ENCODE data around the gene TIMELESS.
"Not testable (repeated sequence)": the region's sequence is repeated elsewhere in the genome, so short reads cannot be mapped to it uniquely, and the experiment has no call there.

TIMELESS gene

GRCh38 chr12:56462565-56462964, 13.3 kb upstream of the TIMELESS start:
- Histone ChIP-seq H3K27me3 (ENCODE audit: control insufficient read depth, insufficient read depth, low read length) (no peaks in the 10 kb centered on the region), H3K36me3 (ENCODE audit: control insufficient read depth, insufficient read depth, low read length) (no peaks in the 10 kb centered on the region), H3K4me1 (ENCODE audit: control insufficient read depth, insufficient read depth, low read length) (peaks cover 16% of the 10 kb centered on the region), H3K9ac (ENCODE audit: low read depth, low read length) (no peak overlapping the region), H3K4me3 (ENCODE audit: low read depth, low read length) (no peak overlapping the region), H3K9me3 (ENCODE audit: control insufficient read depth, insufficient read depth, low read length) (no peaks in the 10 kb centered on the region), H3K27ac (ENCODE audit: low read depth, low read length) (peak overlapping the region; percentile 67)

- Histone ChIP-seq H3K4me3 (ENCODE audit: low read depth, low read length) (no peak overlapping the region), H3K9ac (ENCODE audit: low read depth, low read length) (no peak overlapping the region), H3K27ac (ENCODE audit: low read depth, low read length) (no peak overlapping the region), H3K36me3 (ENCODE audit: control insufficient read depth, insufficient read depth, low read length) (no peaks in the 10 kb centered on the region), H3K9me3 (ENCODE audit: control insufficient read depth, insufficient read depth, low read length) (no peaks in the 10 kb centered on the region), H3K27me3 (ENCODE audit: control insufficient read depth, insufficient read depth, low read length) (no peaks in the 10 kb centered on the region), H3K4me1 (ENCODE audit: control insufficient read depth, insufficient read depth, low read length) (peaks cover 16% of the 10 kb centered on the region)
These were observed 12.3 kb upstream of the TIMELESS start for GRCh38 chr12:56461235-56462159.

- Histone ChIP-seq H3K27ac (ENCODE audit: low read depth, low read length) (no peak overlapping the region), H3K9ac (ENCODE audit: low read depth, low read length) (no peak overlapping the region), H3K27me3 (ENCODE audit: control insufficient read depth, insufficient read depth, low read length) (peaks cover 3% of the 10 kb centered on the region; the same call in 1 of the 2 replicates), H3K36me3 (ENCODE audit: control insufficient read depth, insufficient read depth, low read length) (no peaks in the 10 kb centered on the region), H3K9me3 (ENCODE audit: control insufficient read depth, insufficient read depth, low read length) (no peaks in the 10 kb centered on the region), H3K4me3 (ENCODE audit: low read depth, low read length) (no peak overlapping the region), H3K4me1 (ENCODE audit: control insufficient read depth, insufficient read depth, low read length) (peaks cover 2% of the 10 kb centered on the region)
These were observed 8.6 kb upstream of the TIMELESS start for GRCh38 chr12:56457817-56458216.

GRCh38 chr12:56454557-56454956, 5.3 kb upstream of the TIMELESS start, which contains the start of gene MIP:
Gene MIP (minus strand): TSS chr12:56454657. CDS start chr12:56454613, 44 bp downstream.
- Histone ChIP-seq H3K4me1 (ENCODE audit: control insufficient read depth, insufficient read depth, low read length) (peaks cover 13% of the 10 kb centered on the region), H3K36me3 (ENCODE audit: control insufficient read depth, insufficient read depth, low read length) (no peaks in the 10 kb centered on the region), H3K27ac (ENCODE audit: low read depth, low read length) (no peak within 1 kb of the TSS), H3K9me3 (ENCODE audit: control insufficient read depth, insufficient read depth, low read length) (no peaks in the 10 kb centered on the region), H3K9ac (ENCODE audit: low read depth, low read length) (no peak within 1 kb of the TSS), H3K27me3 (ENCODE audit: control insufficient read depth, insufficient read depth, low read length) (peaks cover 3% of the 10 kb centered on the region; the same call in 1 of the 2 replicates), H3K4me3 (ENCODE audit: low read depth, low read length) (no peak within 1 kb of the TSS)

GRCh38 chr12:56451147-56451546, 1.9 kb upstream of the TIMELESS start:
- H3K9ac ChIP-seq (ENCODE audit: low read depth, low read length): no peak overlapping the region
- peaks cover 6% of the 10 kb centered on the region for H3K36me3 ChIP-seq (ENCODE audit: control insufficient read depth, insufficient read depth, low read length)
- H3K4me1 ChIP-seq (ENCODE audit: control insufficient read depth, insufficient read depth, low read length): peaks cover 15% of the 10 kb centered on the region
- H3K9me3 ChIP-seq (ENCODE audit: control insufficient read depth, insufficient read depth, low read length): no peaks in the 10 kb centered on the region
- H3K4me3 ChIP-seq (ENCODE audit: low read depth, low read length): no peak overlapping the region
- peaks cover 3% of the 10 kb centered on the region; the same call in 1 of the 2 replicates for H3K27me3 ChIP-seq (ENCODE audit: control insufficient read depth, insufficient read depth, low read length)
- H3K27ac ChIP-seq (ENCODE audit: low read depth, low read length): no peak overlapping the region

GRCh38 chr12:56450241-56450640, 1.0 kb upstream of the TIMELESS start:
- H3K27ac ChIP-seq (ENCODE audit: low read depth, low read length): no peak overlapping the region
- peaks cover 15% of the 10 kb centered on the region for H3K4me1 ChIP-seq (ENCODE audit: control insufficient read depth, insufficient read depth, low read length)
- H3K27me3 ChIP-seq (ENCODE audit: control insufficient read depth, insufficient read depth, low read length): peaks cover 3% of the 10 kb centered on the region; the same call in 1 of the 2 replicates
- no peak overlapping the region for H3K9ac ChIP-seq (ENCODE audit: low read depth, low read length)
- H3K4me3 ChIP-seq (ENCODE audit: low read depth, low read length): no peak overlapping the region
- no peaks in the 10 kb centered on the region for H3K9me3 ChIP-seq (ENCODE audit: control insufficient read depth, insufficient read depth, low read length)
- peaks cover 6% of the 10 kb centered on the region for H3K36me3 ChIP-seq (ENCODE audit: control insufficient read depth, insufficient read depth, low read length)

- Histone ChIP-seq H3K4me3 (ENCODE audit: low read depth, low read length) (peak overlapping the region; percentile 84), H3K27ac (ENCODE audit: low read depth, low read length) (peak overlapping the region; percentile 99), H3K36me3 (ENCODE audit: control insufficient read depth, insufficient read depth, low read length) (peaks cover 6% of the 10 kb centered on the region), H3K9ac (ENCODE audit: low read depth, low read length) (peak overlapping the region; percentile 92), H3K27me3 (ENCODE audit: control insufficient read depth, insufficient read depth, low read length) (no peaks in the 10 kb centered on the region; the same call in 1 of the 2 replicates), H3K4me1 (ENCODE audit: control insufficient read depth, insufficient read depth, low read length) (peaks cover 15% of the 10 kb centered on the region), H3K9me3 (ENCODE audit: control insufficient read depth, insufficient read depth, low read length) (no peaks in the 10 kb centered on the region; the same call in 1 of the 2 replicates)
These were observed 377 bp upstream of the TIMELESS start for GRCh38 chr12:56449622-56449984.

GRCh38 chr12:56443208-56443607, 6.0 kb downstream of the TIMELESS start:
- peak overlapping the region; percentile 61 for H3K27ac ChIP-seq (ENCODE audit: low read depth, low read length)
- H3K9me3 ChIP-seq (ENCODE audit: control insufficient read depth, insufficient read depth, low read length): peaks cover 12% of the 10 kb centered on the region
- H3K27me3 ChIP-seq (ENCODE audit: control insufficient read depth, insufficient read depth, low read length); H3K9ac ChIP-seq (ENCODE audit: low read depth, low read length); H3K4me3 ChIP-seq (ENCODE audit: low read depth, low read length); H3K4me1 ChIP-seq (ENCODE audit: control insufficient read depth, insufficient read depth, low read length); H3K36me3 ChIP-seq (ENCODE audit: control insufficient read depth, insufficient read depth, low read length): not testable (repeated sequence)

- Histone ChIP-seq H3K9ac (ENCODE audit: low read depth, low read length) (no peak overlapping the region), H3K4me1 (ENCODE audit: control insufficient read depth, insufficient read depth, low read length) (no peaks in the 10 kb centered on the region), H3K36me3 (ENCODE audit: control insufficient read depth, insufficient read depth, low read length) (peaks cover 12% of the 10 kb centered on the region), H3K27ac (ENCODE audit: low read depth, low read length) (no peak overlapping the region), H3K27me3 (ENCODE audit: control insufficient read depth, insufficient read depth, low read length) (no peaks in the 10 kb centered on the region), H3K4me3 (ENCODE audit: low read depth, low read length) (no peak overlapping the region), H3K9me3 (ENCODE audit: control insufficient read depth, insufficient read depth, low read length) (peaks cover 2% of the 10 kb centered on the region; the same call in 1 of the 2 replicates)
These were observed 11.6 kb downstream of the TIMELESS start for GRCh38 chr12:56437430-56438176.

GRCh38 chr12:56434828-56435227, 14.4 kb downstream of the TIMELESS start:
- peaks cover 37% of the 10 kb centered on the region for H3K36me3 ChIP-seq (ENCODE audit: control insufficient read depth, insufficient read depth, low read length)
- no peaks in the 10 kb centered on the region for H3K9me3 ChIP-seq (ENCODE audit: control insufficient read depth, insufficient read depth, low read length)
- H3K27me3 ChIP-seq (ENCODE audit: control insufficient read depth, insufficient read depth, low read length): no peaks in the 10 kb centered on the region
- no peak overlapping the region for H3K4me3 ChIP-seq (ENCODE audit: low read depth, low read length)
- no peaks in the 10 kb centered on the region for H3K4me1 ChIP-seq (ENCODE audit: control insufficient read depth, insufficient read depth, low read length)
- H3K9ac ChIP-seq (ENCODE audit: low read depth, low read length): no peak overlapping the region
- H3K27ac ChIP-seq (ENCODE audit: low read depth, low read length): no peak overlapping the region

- Histone ChIP-seq H3K9me3 (ENCODE audit: control insufficient read depth, insufficient read depth, low read length) (no peaks in the 10 kb centered on the region), H3K4me1 (ENCODE audit: control insufficient read depth, insufficient read depth, low read length) (no peaks in the 10 kb centered on the region), H3K9ac (ENCODE audit: low read depth, low read length) (no peak overlapping the region), H3K27ac (ENCODE audit: low read depth, low read length) (no peak overlapping the region), H3K4me3 (ENCODE audit: low read depth, low read length) (no peak overlapping the region), H3K27me3 (ENCODE audit: control insufficient read depth, insufficient read depth, low read length) (no peaks in the 10 kb centered on the region), H3K36me3 (ENCODE audit: control insufficient read depth, insufficient read depth, low read length) (peaks cover 64% of the 10 kb centered on the region)
These were observed 17.4 kb downstream of the TIMELESS start for GRCh38 chr12:56431850-56432249.

Measured in HUES48 (cell line).